Activated T-helper 1 cell treated with anti-CD3 and anti-CD28 coated beads, Interleukin-2, amount 50 U/mL, for 16 hours (primary cell): ENCODE results near the gene TANC1.

ENCODE experiments used
- DNase-seq, 2 donors: peaks; one replicate each; pipeline ENCODE4 v3.0.0-alpha.2; 2020; ENCODE audit warnings: low read depth in 1 of 2, low spot score in 1 of 2

The TANC1 gene

GRCh38 chr2:159109517-159109916 lies 141.1 kb downstream of the TANC1 start:
- no peak for DNase-seq

- no peak for DNase-seq
These were observed 142.3 kb downstream of the TANC1 start for GRCh38 chr2:159110784-159111183.

- DNase-seq, result no peak
These were observed 143.0 kb downstream of the TANC1 start for GRCh38 chr2:159111346-159111927.

- no peak for DNase-seq
These were observed 146.4 kb downstream of the TANC1 start for GRCh38 chr2:159114835-159115234.

GRCh38 chr2:159116922-159117321 lies 148.5 kb downstream of the TANC1 start:
- DNase-seq, result no peak

GRCh38 chr2:159117658-159118057 lies 149.2 kb downstream of the TANC1 start:
- DNase-seq, result no peak

DNA sequence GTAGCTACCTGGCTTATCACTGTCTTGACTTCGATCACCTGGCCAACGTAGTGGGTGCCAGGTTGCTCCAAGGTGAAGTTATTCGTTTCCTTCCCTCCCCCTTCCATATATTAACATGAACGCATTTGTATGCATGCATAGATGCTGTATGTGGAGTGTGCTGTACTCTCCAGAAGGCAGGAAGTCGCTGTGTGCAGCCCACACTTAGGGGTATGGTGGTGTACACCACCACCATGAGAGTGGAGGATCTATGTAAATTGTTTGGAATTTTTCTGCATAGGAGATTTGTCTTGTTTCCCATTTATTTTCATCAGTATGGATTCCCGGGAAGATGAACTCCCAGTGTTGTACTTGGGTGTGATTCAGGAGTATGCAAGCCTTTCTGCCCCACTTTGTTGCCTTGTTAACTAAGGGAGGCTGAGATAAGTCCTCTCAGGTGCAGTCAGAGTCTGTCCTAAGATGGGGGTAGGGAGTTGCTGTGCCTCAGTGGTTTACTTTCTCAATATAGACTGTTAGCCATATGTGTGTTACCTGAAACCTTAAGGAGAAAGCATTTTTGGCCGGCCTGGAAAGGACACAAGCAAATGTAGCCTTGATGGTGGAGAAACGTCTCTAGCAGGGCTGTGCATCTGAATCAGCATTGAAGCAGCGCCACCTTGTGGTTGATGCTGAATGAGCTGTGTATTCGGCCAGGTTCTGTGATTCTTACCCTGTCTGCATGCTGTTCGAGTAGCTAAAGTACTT lies 149.8 kb downstream of the TANC1 start:
- DNase-seq, result peak; percentile 44 to 56

GRCh38 chr2:159118859-159119500 lies 150.5 kb downstream of the TANC1 start:
- DNase-seq, result no peak

- DNase-seq, result no peak
These were observed 151.3 kb downstream of the TANC1 start for GRCh38 chr2:159119652-159120257.

DNA sequence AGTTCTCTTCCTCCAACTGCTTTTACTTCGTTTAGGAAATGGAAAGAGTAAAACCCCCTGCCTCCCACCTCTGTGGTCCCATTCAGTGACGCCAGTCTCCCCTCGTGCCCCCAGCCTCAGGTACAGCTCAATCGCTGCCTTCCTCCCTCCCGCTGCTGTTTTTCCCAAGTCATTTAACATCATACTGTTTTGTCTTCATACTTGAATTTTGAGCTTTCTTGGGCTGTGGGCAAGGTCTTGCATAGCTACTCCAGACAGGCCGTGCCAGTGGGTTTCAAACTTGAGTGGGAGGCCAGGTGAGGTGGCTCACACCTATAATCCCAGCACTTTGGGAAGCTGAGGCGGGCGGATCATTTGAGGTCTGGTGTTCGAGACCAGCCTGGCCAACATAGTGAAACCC lies 155.3 kb downstream of the TANC1 start:
- no peak for DNase-seq

GRCh38 chr2:159124441-159124911 lies 156.0 kb downstream of the TANC1 start:
- no peak for DNase-seq

- DNase-seq, result no peak
These were observed 156.6 kb downstream of the TANC1 start for GRCh38 chr2:159124931-159125467.

DNA sequence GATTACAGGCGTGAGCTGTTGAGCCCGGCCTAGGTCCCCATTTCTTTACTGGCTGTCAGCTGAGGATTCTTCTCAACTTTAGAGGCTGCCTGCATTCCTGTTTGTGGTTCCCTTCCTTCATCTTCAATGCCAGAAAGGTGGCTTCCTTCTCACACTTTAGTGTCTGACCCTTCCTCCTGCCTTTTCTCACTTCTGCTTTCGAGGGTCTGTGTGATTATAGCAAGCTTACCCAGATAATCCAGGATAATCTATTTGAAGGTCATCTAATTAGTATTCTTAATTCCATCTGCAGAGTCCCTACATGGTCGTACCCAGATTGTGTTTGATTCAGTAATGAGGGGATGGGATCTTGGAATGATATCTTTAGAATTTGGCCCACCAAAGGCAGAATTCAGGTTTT lies 157.4 kb downstream of the TANC1 start:
- no peak for DNase-seq

- DNase-seq, result no peak
These were observed 158.1 kb downstream of the TANC1 start for GRCh38 chr2:159126432-159127022.

DNA sequence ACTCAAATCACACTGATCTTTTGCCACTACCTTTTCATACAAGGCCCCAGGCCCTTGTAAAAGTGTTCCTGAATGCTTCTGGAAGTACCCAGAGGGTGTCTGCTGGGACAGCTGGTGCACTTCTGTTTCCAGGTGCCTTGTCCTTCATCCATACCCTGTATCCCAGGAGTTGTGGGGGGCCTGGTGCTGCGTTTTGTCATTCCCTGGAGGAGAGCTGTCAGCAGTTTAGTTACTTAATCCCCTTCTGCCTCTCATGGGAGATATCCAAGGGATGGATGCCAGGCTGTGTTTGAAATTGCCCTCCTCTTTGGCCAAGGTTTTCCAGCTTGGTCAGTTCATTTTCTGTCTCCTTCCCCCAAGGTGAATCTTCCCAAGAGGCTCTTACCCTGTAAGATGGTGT lies 159.8 kb downstream of the TANC1 start:
- no peak for DNase-seq

GRCh38 chr2:159129269-159129668 lies 160.8 kb downstream of the TANC1 start:
- DNase-seq, result no peak

DNA sequence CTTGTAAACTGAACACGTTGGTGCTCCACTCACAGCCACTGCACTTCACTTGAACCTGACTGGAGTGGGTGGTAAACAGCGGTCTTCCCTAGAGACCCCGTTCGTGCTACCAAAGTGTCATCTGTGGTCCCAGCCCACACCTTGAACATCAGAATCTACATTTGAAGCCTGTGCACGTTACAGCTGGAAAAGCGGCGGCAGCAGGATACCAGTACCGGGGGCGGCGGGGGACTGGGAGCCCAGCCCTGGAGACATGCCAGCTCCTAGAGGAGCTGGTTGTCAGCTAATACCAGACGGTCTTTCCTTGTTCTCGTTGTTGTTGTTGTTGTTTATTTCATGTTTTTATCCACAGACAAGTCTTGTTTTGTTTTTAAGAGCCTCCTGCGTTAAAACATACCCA lies 161.4 kb downstream of the TANC1 start:
- DNase-seq, result no peak

- DNase-seq, result no peak
These were observed 161.9 kb downstream of the TANC1 start for GRCh38 chr2:159130302-159130701.

GRCh38 chr2:159131267-159131913 lies 162.9 kb downstream of the TANC1 start:
- no peak for DNase-seq

GRCh38 chr2:159131914-159132281 lies 163.5 kb downstream of the TANC1 start:
- DNase-seq, result no peak

DNA sequence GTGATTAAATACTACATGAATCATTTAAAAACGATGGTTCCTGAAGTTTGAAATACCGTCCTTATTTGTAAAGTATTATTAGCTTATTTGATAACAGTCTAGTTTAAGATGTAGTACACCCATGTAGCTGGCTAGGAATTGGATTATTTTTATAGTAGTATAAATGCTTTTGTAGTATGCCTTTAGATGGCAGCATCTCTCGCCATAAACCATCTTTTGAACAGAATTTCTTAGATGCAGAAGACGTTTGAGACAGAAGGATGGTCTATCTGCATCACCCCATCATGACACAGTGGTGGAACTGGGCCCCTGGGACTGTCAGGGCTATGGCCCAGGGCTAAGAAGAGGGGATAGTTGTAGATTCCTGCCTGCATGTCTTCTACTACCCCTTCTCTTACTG lies 165.4 kb downstream of the TANC1 start:
- DNase-seq, result no peak
